Trophoblast cell (in vitro differentiated cells and primary cell): Measurements from ENCODE around the gene EYA2.

Experiments used
- DNase-seq, 2 donors: peaks; one replicate each; pipeline ENCODE4 v3.0.0-alpha.2; 2016
- H2AFZ ChIP-seq: 2 replicates; pipeline ENCODE4 v1.6.1; 2013; ENCODE audit warnings: low read length, moderate library complexity, mild to moderate bottlenecking; ENCODE audit not compliant: insufficient read depth, poor library complexity
- H2AK5ac ChIP-seq: 2 replicates; pipeline ENCODE4 v1.6.1; 2013; ENCODE audit warnings: mild to moderate bottlenecking, low read length
- H2BK120ac ChIP-seq: 2 replicates; pipeline ENCODE4 v1.6.1; 2013; ENCODE audit warnings: low read length, mild to moderate bottlenecking, moderate library complexity; ENCODE audit not compliant: insufficient read depth, poor library complexity
- H2BK12ac ChIP-seq: 2 replicates; pipeline ENCODE4 v1.6.1; 2013; ENCODE audit warnings: mild to moderate bottlenecking, low read length, moderate library complexity
- H2BK5ac ChIP-seq: 2 replicates; pipeline ENCODE4 v1.6.1; 2013; ENCODE audit warnings: low read length, low read depth, moderate library complexity, mild to moderate bottlenecking; ENCODE audit not compliant: poor library complexity
- H3K14ac ChIP-seq: 2 replicates; pipeline ENCODE4 v1.6.1; 2013; ENCODE audit warnings: mild to moderate bottlenecking, low read length
- H3K18ac ChIP-seq: 2 replicates; pipeline ENCODE4 v1.6.1; 2013; ENCODE audit warnings: mild to moderate bottlenecking, low read length
- H3K23ac ChIP-seq: 2 replicates; pipeline ENCODE4 v1.6.1; 2013; ENCODE audit warnings: low read length
- H3K27ac ChIP-seq: 2 replicates; pipeline ENCODE4 v1.5.1; 2013; ENCODE audit warnings: low read depth, mild to moderate bottlenecking, inconsistent platforms, low read length, moderate library complexity
- H3K27me3 ChIP-seq: 2 replicates; pipeline ENCODE4 v1.6.1; 2013; ENCODE audit warnings: inconsistent platforms, mild to moderate bottlenecking, low read length, moderate library complexity; ENCODE audit not compliant: insufficient read depth
- H3K36me3 ChIP-seq, 2 experiments: 1 replicate in 1 of 2; 2 replicates in 1 of 2; pipeline ENCODE4 v1.6.1; 2013; ENCODE audit warnings: low read length in 2 of 2, mild to moderate bottlenecking in 2 of 2, moderate library complexity in 1 of 2; ENCODE audit not compliant: insufficient read depth in 2 of 2, control insufficient read depth in 1 of 2
- H3K4ac ChIP-seq: 2 replicates; pipeline ENCODE4 v1.6.1; 2013; ENCODE audit warnings: low read depth, mild to moderate bottlenecking, low read length, moderate library complexity
- H3K4me1 ChIP-seq, 2 experiments: 1 replicate in 1 of 2; 2 replicates in 1 of 2; pipeline ENCODE4 v1.6.1; 2013; ENCODE audit warnings: low read length in 2 of 2, mild to moderate bottlenecking in 2 of 2, moderate library complexity in 1 of 2; ENCODE audit not compliant: insufficient read depth in 2 of 2, control insufficient read depth in 1 of 2
- H3K4me2 ChIP-seq: 2 replicates; pipeline ENCODE4 v1.6.1; 2013; ENCODE audit warnings: inconsistent platforms, mild to moderate bottlenecking, low read length, moderate library complexity
- H3K4me3 ChIP-seq: 2 replicates; pipeline ENCODE4 v1.5.1; 2013; ENCODE audit warnings: mild to moderate bottlenecking, low read depth, low read length, inconsistent platforms
- H3K79me1 ChIP-seq: one replicate; pipeline ENCODE4 v1.6.1; 2013; ENCODE audit warnings: low read length
- H3K79me2 ChIP-seq: 2 replicates; pipeline ENCODE4 v1.6.1; 2013; ENCODE audit warnings: low read length, mild to moderate bottlenecking; ENCODE audit not compliant: control insufficient read depth, insufficient read depth, poor library complexity
- H3K9ac ChIP-seq: 2 replicates; pipeline ENCODE4 v1.6.1; 2013; ENCODE audit warnings: mild to moderate bottlenecking, low read length
- H3K9me3 ChIP-seq: 2 replicates; pipeline ENCODE4 v1.6.1; 2013; ENCODE audit warnings: low read depth, mild to moderate bottlenecking, control low read depth, inconsistent platforms, low read length; ENCODE audit not compliant: insufficient read depth
- H4K12ac ChIP-seq: 2 replicates; pipeline ENCODE4 v1.6.1; 2013; ENCODE audit warnings: low read depth, mild to moderate bottlenecking, low read length, moderate library complexity
- H4K8ac ChIP-seq: 2 replicates; pipeline ENCODE4 v1.6.1; 2013; ENCODE audit warnings: low read depth, mild to moderate bottlenecking, low read length, moderate library complexity
- H4K91ac ChIP-seq: one replicate; pipeline ENCODE4 v1.6.1; 2013; ENCODE audit warnings: low read depth, mild to moderate bottlenecking, low read length, moderate library complexity
- WGBS: extraction: QIAGEN DNeasy Blood & Tissue Kit; methylation state at CpG from one replicate; pipeline ENCODE4 v1.1.7; 2013; ENCODE audit warnings: missing lambda C conversion rate; ENCODE audit not compliant: insufficient read length, insufficient coverage; ENCODE audit errors: extremely low coverage; 5-methylcytosine and 5-hydroxymethylcytosine counted together

The EYA2 gene

DNA sequence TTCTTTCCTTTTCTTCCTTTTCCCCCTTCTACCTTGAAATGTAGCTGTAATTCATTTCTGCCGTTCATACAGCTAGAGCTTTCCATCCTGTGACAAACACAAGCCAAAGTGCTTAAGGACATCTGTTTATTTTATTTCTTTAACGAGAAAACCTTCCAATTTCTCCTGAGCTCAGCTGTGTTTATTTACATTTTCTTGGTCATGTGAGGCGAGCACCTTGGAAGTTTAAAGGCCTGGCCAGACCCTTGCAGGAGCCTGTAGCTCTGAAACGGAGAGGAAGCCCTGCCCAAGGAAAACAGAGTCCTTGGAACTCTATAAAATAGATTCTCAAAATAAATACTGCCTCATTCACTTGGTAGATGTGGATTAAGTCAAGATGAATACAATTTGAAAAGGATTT lies 223.1 kb downstream of the EYA2 start:
- Histone ChIP-seq H3K27me3 (no peaks in the 10 kb centered on the region), H3K9me3 (no peaks in the 10 kb centered on the region), H2BK12ac (no peak overlapping the region), H2BK120ac (no peak overlapping the region), H3K4ac (no peak overlapping the region), H4K8ac (no peak overlapping the region), H3K14ac (no peak overlapping the region), H4K91ac (no peak overlapping the region), H2BK5ac (no peak overlapping the region), H3K4me2 (no peak overlapping the region), H3K79me2 (no peaks in the 10 kb centered on the region), H3K9ac (no peak overlapping the region), H2AK5ac (no peak overlapping the region), H3K4me1 (no peaks in the 10 kb centered on the region), H3K36me3 (peaks cover 0 to 3% of the 10 kb centered on the region in 2 experiments), H3K27ac (no peak overlapping the region), H4K12ac (no peak overlapping the region), H3K23ac (no peak overlapping the region), H3K4me3 (no peak overlapping the region), H2AFZ (no peak overlapping the region), H3K18ac (no peak overlapping the region), H3K79me1 (no peaks in the 10 kb centered on the region)
- DNase-seq, result no peak
- WGBS, result no CpG with 5 or more reads among the region's 4 CpGs

DNA sequence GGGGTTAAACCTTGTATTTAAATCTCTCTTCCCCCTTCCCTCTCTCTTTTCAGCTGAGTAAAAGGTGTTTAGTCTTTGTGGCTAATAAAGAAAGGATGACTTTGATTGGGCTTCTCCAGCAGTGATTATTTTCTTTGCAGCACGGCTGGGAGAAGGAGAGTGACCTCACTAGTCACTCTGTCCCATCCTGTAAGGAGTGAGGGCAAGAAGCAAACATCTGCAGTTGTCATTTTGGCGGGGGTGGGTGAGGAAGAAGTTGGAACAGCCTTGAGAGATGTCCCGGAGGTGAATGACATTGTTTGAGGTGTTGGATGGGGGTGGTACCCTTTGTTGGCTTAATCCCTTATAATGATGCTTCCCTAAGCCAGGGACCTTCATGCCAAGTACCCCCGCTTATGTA lies 223.6 kb downstream of the EYA2 start:
- no CpG with 5 or more reads among the region's 4 CpGs for WGBS
- no peak overlapping the region for H3K18ac ChIP-seq

DNA sequence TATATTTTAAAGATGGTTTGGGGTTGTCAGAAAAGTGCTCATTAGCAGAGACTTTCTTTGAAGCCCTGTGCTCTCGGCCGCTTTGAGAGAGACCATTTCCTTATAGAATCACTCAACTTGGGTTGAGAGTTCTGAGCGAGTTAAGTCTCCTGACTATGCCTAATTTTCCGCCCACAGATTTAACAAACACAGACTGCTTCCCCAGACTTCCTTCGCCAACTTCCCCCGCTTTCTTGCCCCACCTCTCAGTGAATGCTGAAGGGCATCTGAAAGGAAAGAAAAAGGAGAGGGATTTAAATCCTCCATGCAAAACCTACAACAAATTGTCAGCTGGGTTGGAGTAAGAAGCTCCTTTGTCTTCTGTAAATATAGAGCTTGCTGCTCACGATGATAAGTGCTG lies 224.0 kb downstream of the EYA2 start:
- no peak overlapping the region for H4K91ac ChIP-seq
- H2BK5ac ChIP-seq, result no peak overlapping the region
- no peak overlapping the region for H3K9ac ChIP-seq
- no peak overlapping the region for H3K23ac ChIP-seq
- H2AK5ac ChIP-seq, result no peak overlapping the region
- no peaks in the 10 kb centered on the region for H3K27me3 ChIP-seq
- H3K4me3 ChIP-seq, result no peak overlapping the region
- H3K79me1 ChIP-seq, result no peaks in the 10 kb centered on the region
- peak in 1 of 2 donors; percentile 30 for DNase-seq
- H3K4me2 ChIP-seq, result no peak overlapping the region
- peaks cover 0 to 3% of the 10 kb centered on the region in 2 experiments for H3K36me3 ChIP-seq
- H4K8ac ChIP-seq, result no peak overlapping the region
- no peak overlapping the region for H3K4ac ChIP-seq
- no peaks in the 10 kb centered on the region for H3K4me1 ChIP-seq
- no peak overlapping the region for H3K18ac ChIP-seq
- H3K79me2 ChIP-seq, result no peaks in the 10 kb centered on the region
- no peak overlapping the region for H2AFZ ChIP-seq
- H2BK12ac ChIP-seq, result no peak overlapping the region
- WGBS, result no CpG with 5 or more reads among the region's 7 CpGs
- H4K12ac ChIP-seq, result no peak overlapping the region
- H3K27ac ChIP-seq, result no peak overlapping the region
- H3K9me3 ChIP-seq, result no peaks in the 10 kb centered on the region
- H2BK120ac ChIP-seq, result no peak overlapping the region
- no peak overlapping the region for H3K14ac ChIP-seq

More for the DNA sequence above, 223.6 kb downstream of the EYA2 start:
- Histone ChIP-seq H4K91ac (no peak overlapping the region), H2BK120ac (no peak overlapping the region), H3K27ac (no peak overlapping the region), H3K4ac (no peak overlapping the region), H3K9ac (no peak overlapping the region), H2BK12ac (no peak overlapping the region), H3K79me2 (no peaks in the 10 kb centered on the region), H3K27me3 (no peaks in the 10 kb centered on the region), H2AK5ac (no peak overlapping the region), H3K4me1 (no peaks in the 10 kb centered on the region), H3K14ac (no peak overlapping the region), H3K4me3 (no peak overlapping the region), H3K79me1 (no peaks in the 10 kb centered on the region), H2BK5ac (no peak overlapping the region), H3K4me2 (no peak overlapping the region), H4K12ac (no peak overlapping the region), H3K9me3 (no peaks in the 10 kb centered on the region), H3K36me3 (peaks cover 0 to 3% of the 10 kb centered on the region in 2 experiments), H4K8ac (no peak overlapping the region), H2AFZ (no peak overlapping the region), H3K23ac (no peak overlapping the region)
- no peak for DNase-seq

DNA sequence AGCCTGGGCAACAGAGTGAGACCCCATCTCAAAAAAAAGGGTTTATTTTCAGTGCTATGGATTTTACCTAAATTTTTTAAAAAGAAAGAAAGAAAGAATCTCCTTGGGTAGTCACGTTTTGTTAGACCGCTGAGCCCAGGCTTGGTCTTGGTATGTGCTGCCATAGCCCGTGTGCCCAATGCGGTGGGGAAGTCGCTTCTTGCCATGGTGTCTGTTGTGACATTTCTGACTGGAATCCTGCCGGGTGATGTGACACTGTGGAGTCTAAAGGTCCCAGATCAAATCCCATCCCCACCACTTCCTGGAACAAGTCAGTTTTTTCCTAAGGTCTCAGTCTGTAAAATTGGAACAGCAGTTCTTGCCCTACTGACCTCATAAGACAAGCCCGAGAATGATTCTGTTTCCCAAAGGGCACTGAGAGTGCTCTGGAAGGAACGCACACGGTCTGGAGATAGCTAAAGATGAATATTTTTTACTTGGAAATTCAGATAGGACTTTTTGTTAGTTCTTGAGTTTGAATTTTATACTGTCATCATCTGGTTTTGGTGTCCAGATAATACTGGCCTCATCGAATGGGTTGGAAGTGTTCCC lies 225.8 kb downstream of the EYA2 start:
- H4K12ac ChIP-seq, result no peak overlapping the region
- no peak overlapping the region for H3K18ac ChIP-seq
- no peaks in the 10 kb centered on the region for H3K9me3 ChIP-seq
- no peak overlapping the region for H3K4me3 ChIP-seq
- no peaks in the 10 kb centered on the region for H3K79me1 ChIP-seq
- H3K4me1 ChIP-seq, result no peaks in the 10 kb centered on the region
- H3K9ac ChIP-seq, result no peak overlapping the region
- H2BK12ac ChIP-seq, result no peak overlapping the region
- no CpG with 5 or more reads among the region's 10 CpGs for WGBS
- no peak overlapping the region for H2AK5ac ChIP-seq
- H2AFZ ChIP-seq, result no peak overlapping the region
- H3K14ac ChIP-seq, result no peak overlapping the region
- H3K79me2 ChIP-seq, result no peaks in the 10 kb centered on the region
- no peak for DNase-seq
- no peak overlapping the region for H2BK120ac ChIP-seq
- no peak overlapping the region for H2BK5ac ChIP-seq
- H3K4ac ChIP-seq, result no peak overlapping the region
- H3K27ac ChIP-seq, result no peak overlapping the region
- no peak overlapping the region for H4K8ac ChIP-seq
- no peak overlapping the region for H3K4me2 ChIP-seq
- H3K23ac ChIP-seq, result no peak overlapping the region
- no peak overlapping the region for H4K91ac ChIP-seq
- H3K27me3 ChIP-seq, result no peaks in the 10 kb centered on the region
- H3K36me3 ChIP-seq, result peaks cover 0 to 3% of the 10 kb centered on the region in 2 experiments
